GM18858 (cell line): ENCODE results near the gene CAPN7.

Source experiments
- ATAC-seq: cut with Tn5 transposase; IDR thresholded peaks from one replicate; pipeline ENCODE4 v1.9.1; 2021; ENCODE audit not compliant: unreplicated experiment

The CAPN7 gene

GRCh38 chr3:15272426-15273196 is 66.6 kb downstream of the CAPN7 start:
- no peak for ATAC-seq

- ATAC-seq, result no peak
These were observed 67.2 kb downstream of the CAPN7 start for GRCh38 chr3:15273227-15273626.

- no peak for ATAC-seq
These were observed 70.1 kb downstream of the CAPN7 start for GRCh38 chr3:15276028-15276724.

GRCh38 chr3:15277861-15278500 is 71.9 kb downstream of the CAPN7 start:
- ATAC-seq, result no peak

GRCh38 chr3:15279205-15279604 is 73.2 kb downstream of the CAPN7 start:
- no peak for ATAC-seq

GRCh38 chr3:15279671-15280402 is 73.8 kb downstream of the CAPN7 start:
- ATAC-seq, result no peak

GRCh38 chr3:15280853-15281532 is 74.9 kb downstream of the CAPN7 start:
- ATAC-seq, result no peak

- ATAC-seq, result no peak
These were observed 75.8 kb downstream of the CAPN7 start for GRCh38 chr3:15281817-15282216.

GRCh38 chr3:15283702-15284101 is 77.7 kb downstream of the CAPN7 start:
- ATAC-seq, result no peak

GRCh38 chr3:15284121-15284889 is 78.3 kb downstream of the CAPN7 start:
- ATAC-seq, result no peak

- ATAC-seq, result no peak
These were observed 80.0 kb downstream of the CAPN7 start for GRCh38 chr3:15286022-15286421.

GRCh38 chr3:15287565-15288330 is 81.7 kb downstream of the CAPN7 start:
- ATAC-seq, result no peak

- ATAC-seq, result no peak
These were observed 82.4 kb downstream of the CAPN7 start for GRCh38 chr3:15288331-15289035.

- ATAC-seq, result no peak
These were observed 83.6 kb downstream of the CAPN7 start for GRCh38 chr3:15289661-15290060.

GRCh38 chr3:15290736-15291135 is 84.7 kb downstream of the CAPN7 start:
- no peak for ATAC-seq

GRCh38 chr3:15291589-15292541 is 85.8 kb downstream of the CAPN7 start:
- peak; percentile 89 for ATAC-seq

- ATAC-seq, result no peak
These were observed 86.9 kb downstream of the CAPN7 start for GRCh38 chr3:15292765-15293522.
